ENCODE measurements around the gene UVRAG. TPM values are rescaled to one million over a fixed set of nuclear protein-coding genes. Genes with fewer than 3 reads are reported as not detected.

Gene UVRAG
- total RNA-seq, 2 experiments from 2014 or later = 16.5 to 19.5 TPM

- Histone ChIP-seq H3K4me3 (ENCODE audit: low read length) (no peak overlapping the region), H3K4me1 (ENCODE audit: insufficient read depth, low read length) (no peaks in the 10 kb centered on the region), H3K27me3 (ENCODE audit: control insufficient read depth in 1 of 2, insufficient read depth in 2 of 2, low read length in 2 of 2) (no peaks in the 10 kb centered on the region), H3K9me3 (ENCODE audit: control insufficient read depth in 1 of 2, insufficient read depth in 1 of 2, low read length in 2 of 2) (no peaks in the 10 kb centered on the region), H3K36me3 (ENCODE audit: insufficient read depth, low read length) (peaks cover 11% of the 10 kb centered on the region), H3K27ac (ENCODE audit: low read depth in 1 of 2, low read length in 2 of 2) (no peak overlapping the region)
- no peak for ATAC-seq (ENCODE audit: poor library complexity)
- CTCF ChIA-PET = no interaction called here
- Mint-ChIP-seq H3K9me3 (no peaks in the 10 kb centered on the region), H3K4me1 (ENCODE audit: low read depth) (peaks cover 8% of the 10 kb centered on the region), H3K27ac (no peak overlapping the region), H3K4me3 (no peak overlapping the region), H3K27me3 (no peaks in the 10 kb centered on the region), H3K36me3 (ENCODE audit: low read depth) (peaks cover 46% of the 10 kb centered on the region)
- POLR2A ChIA-PET = no interaction called here
- no peak for DNase-seq
- intact Hi-C loops (cut with DNase I, micrococcal nuclease) = no loop called here
- no peak for TF ChIP-seq CTCF (IDR thresholded peaks at IDR 0.05)
Observed at GRCh38 chr11:75858613-75859012, 43.6 kb downstream of the UVRAG start.

- no peak overlapping the region for H3K27ac Mint-ChIP-seq
- Histone ChIP-seq H3K4me3 (ENCODE audit: low read length) (no peak overlapping the region), H3K9me3 (ENCODE audit: control insufficient read depth in 1 of 2, insufficient read depth in 1 of 2, low read length in 2 of 2) (no peaks in the 10 kb centered on the region), H3K36me3 (ENCODE audit: insufficient read depth, low read length) (peaks cover 11% of the 10 kb centered on the region), H3K27me3 (ENCODE audit: control insufficient read depth in 1 of 2, insufficient read depth in 2 of 2, low read length in 2 of 2) (no peaks in the 10 kb centered on the region), H3K27ac (ENCODE audit: low read depth in 1 of 2, low read length in 2 of 2) (no peak overlapping the region), H3K4me1 (ENCODE audit: insufficient read depth, low read length) (no peaks in the 10 kb centered on the region)
- DNase-seq (no peak), ATAC-seq (ENCODE audit: poor library complexity) (no peak)
- peaks cover 8% of the 10 kb centered on the region for H3K4me1 Mint-ChIP-seq (ENCODE audit: low read depth)
- no peak for TF ChIP-seq CTCF (IDR thresholded peaks at IDR 0.05)
- H3K36me3 Mint-ChIP-seq (ENCODE audit: low read depth) = peaks cover 41% of the 10 kb centered on the region
- ChIA-PET CTCF (interaction anchor here (0.5 kb wide), 1 partner anchor 161 kb away, joined by 3 read pairs; no protein-coding TSS in a partner anchor), POLR2A (no interaction called here)
- intact Hi-C loops (cut with DNase I, micrococcal nuclease) = loop anchor here in 1 of 2 experiments (10.0 kb wide), 1 partner anchor 135 kb away; no protein-coding TSS in a partner anchor
- no peaks in the 10 kb centered on the region for H3K9me3 Mint-ChIP-seq
- H3K27me3 Mint-ChIP-seq = no peaks in the 10 kb centered on the region
- H3K4me3 Mint-ChIP-seq = no peak overlapping the region
Observed at GRCh38 chr11:75859614-75860013, 44.6 kb downstream of the UVRAG start.

GRCh38 chr11:75862437-75862836, 47.4 kb downstream of the UVRAG start:
- H3K27ac Mint-ChIP-seq = no peak overlapping the region
- Histone ChIP-seq H3K9me3 (ENCODE audit: control insufficient read depth in 1 of 2, insufficient read depth in 1 of 2, low read length in 2 of 2) (no peaks in the 10 kb centered on the region), H3K27me3 (ENCODE audit: control insufficient read depth in 1 of 2, insufficient read depth in 2 of 2, low read length in 2 of 2) (no peaks in the 10 kb centered on the region), H3K4me3 (ENCODE audit: low read length) (no peak overlapping the region), H3K27ac (ENCODE audit: low read depth in 1 of 2, low read length in 2 of 2) (no peak overlapping the region), H3K4me1 (ENCODE audit: insufficient read depth, low read length) (no peaks in the 10 kb centered on the region), H3K36me3 (ENCODE audit: insufficient read depth, low read length) (peaks cover 3% of the 10 kb centered on the region)
- no peak for ATAC-seq (ENCODE audit: poor library complexity)
- no peaks in the 10 kb centered on the region for H3K9me3 Mint-ChIP-seq
- peaks cover 31% of the 10 kb centered on the region for H3K36me3 Mint-ChIP-seq (ENCODE audit: low read depth)
- H3K27me3 Mint-ChIP-seq = no peaks in the 10 kb centered on the region
- no peak for TF ChIP-seq CTCF (IDR thresholded peaks at IDR 0.05)
- intact Hi-C loops (cut with DNase I, micrococcal nuclease) = loop anchor here in 1 of 2 experiments (10.0 kb wide), 1 partner anchor 138 kb away; no protein-coding TSS in a partner anchor
- no peaks in the 10 kb centered on the region for H3K4me1 Mint-ChIP-seq (ENCODE audit: low read depth)
- ChIA-PET POLR2A (interaction anchor here (1.9 kb wide), 1 partner anchor 50 kb away, joined by 5 read pairs; no protein-coding TSS in a partner anchor), CTCF (interaction anchor here (7.5 kb wide), 1 partner anchor 59 kb away, joined by 70 read pairs; no protein-coding TSS in a partner anchor)
- DNase-seq = no peak
- H3K4me3 Mint-ChIP-seq = no peak overlapping the region

Data from CD4-positive, alpha-beta T cell (primary cell).